Measurements from ENCODE around the gene PPL. TPM values are rescaled to one million over a fixed set of nuclear protein-coding genes. Genes with fewer than 3 reads are reported as not detected.

PPL gene
- total RNA-seq, 6 experiments from 2014 or later: 6.9 to 23.8 (median 14.4) TPM

DNA sequence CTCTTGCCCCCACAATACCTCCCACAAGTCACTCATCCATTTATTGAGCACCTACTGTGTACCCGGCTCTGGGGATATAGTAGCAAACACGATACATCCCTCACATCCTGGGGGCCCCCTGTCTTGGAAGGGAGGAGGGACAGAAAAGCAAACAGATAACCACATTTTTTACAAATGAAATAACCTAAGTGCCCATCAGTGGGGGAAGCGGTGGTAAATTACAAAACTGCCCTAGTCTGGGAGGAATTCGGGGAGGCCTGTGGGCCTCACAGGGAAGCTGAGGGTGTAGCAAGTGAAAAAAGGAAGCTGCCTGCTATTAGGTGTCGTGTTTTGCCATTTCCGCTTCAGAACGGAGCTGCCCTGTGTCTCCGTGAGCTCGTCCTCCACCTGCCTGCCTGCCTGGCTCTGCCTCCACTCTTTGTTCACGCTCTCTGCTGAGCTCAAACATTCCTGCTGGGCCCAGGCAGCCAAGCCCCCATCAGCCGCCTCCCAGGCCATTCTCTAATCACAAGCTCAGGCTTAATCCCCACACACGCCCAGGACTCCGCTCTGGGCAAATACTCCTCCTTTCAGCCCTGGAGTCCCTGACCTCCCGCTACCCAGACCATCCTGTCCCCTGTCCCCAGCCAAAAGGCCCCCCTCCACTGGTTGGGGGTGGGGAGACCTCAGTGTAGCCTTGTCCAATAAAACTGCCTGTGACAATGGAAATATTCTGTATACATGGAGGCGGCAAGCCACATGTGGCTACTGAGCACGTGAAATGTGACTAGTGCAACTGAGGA lies 11.0 kb upstream of the PPL start:
- no peak for DNase-seq
- intact Hi-C loops (cut with DNase I): loop anchor here in 1 of 2 donors (5.0 kb wide), 1 partner anchor 251 kb away; no protein-coding TSS in a partner anchor
- WGBS (ENCODE audit: insufficient coverage, low coverage, low lambda C conversion rate, missing lambda C conversion rate): 63% methylated on average over 10 of the region's 16 CpGs

DNA sequence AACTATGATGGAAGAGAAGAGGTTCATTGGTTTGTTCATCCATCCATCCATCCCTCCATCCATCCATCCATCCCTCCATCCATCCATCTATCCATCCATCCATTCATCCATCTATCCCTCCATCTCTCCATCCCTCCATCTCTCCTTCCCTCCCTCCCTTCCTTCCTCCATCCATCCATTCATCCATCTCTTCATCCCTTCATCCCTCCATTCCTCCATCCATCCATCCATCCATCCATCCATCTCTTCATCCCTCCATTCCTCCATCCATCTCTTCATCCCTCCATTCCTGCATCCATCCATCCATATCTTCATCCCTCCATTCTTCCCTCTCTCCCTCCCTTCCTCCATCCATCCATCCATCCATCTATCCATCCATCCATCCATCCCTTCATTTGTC lies 10.0 kb upstream of the PPL start:
- DNase-seq (no peak), ATAC-seq (no peak)
- Histone ChIP-seq H3K36me3 (no peaks in the 10 kb centered on the region), H3K9me3 (no peaks in the 10 kb centered on the region), H3K27ac (no peak overlapping the region), H3K4me3 (no peak overlapping the region), H3K27me3 (no peaks in the 10 kb centered on the region), H3K4me1 (peaks cover 0 to 13% (median 0%) of the 10 kb centered on the region in 4 donors)
- intact Hi-C loops (cut with DNase I): loop anchor here in 1 of 2 donors (5.0 kb wide), 1 partner anchor 250 kb away; no protein-coding TSS in a partner anchor
- TF ChIP-seq, protein P1, sequence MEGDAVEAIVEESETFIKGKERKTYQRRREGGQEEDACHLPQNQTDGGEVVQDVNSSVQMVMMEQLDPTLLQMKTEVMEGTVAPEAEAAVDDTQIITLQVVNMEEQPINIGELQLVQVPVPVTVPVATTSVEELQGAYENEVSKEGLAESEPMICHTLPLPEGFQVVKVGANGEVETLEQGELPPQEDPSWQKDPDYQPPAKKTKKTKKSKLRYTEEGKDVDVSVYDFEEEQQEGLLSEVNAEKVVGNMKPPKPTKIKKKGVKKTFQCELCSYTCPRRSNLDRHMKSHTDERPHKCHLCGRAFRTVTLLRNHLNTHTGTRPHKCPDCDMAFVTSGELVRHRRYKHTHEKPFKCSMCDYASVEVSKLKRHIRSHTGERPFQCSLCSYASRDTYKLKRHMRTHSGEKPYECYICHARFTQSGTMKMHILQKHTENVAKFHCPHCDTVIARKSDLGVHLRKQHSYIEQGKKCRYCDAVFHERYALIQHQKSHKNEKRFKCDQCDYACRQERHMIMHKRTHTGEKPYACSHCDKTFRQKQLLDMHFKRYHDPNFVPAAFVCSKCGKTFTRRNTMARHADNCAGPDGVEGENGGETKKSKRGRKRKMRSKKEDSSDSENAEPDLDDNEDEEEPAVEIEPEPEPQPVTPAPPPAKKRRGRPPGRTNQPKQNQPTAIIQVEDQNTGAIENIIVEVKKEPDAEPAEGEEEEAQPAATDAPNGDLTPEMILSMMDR (IDR thresholded peaks at IDR 0.05): no peak
- TF ChIP-seq POLR2A (IDR thresholded peaks at IDR 0.05): no peak

More for the DNA sequence above, 11.0 kb upstream of the PPL start:
- ATAC-seq: no peak
- no peak overlapping the region for H3K4me3 ChIP-seq
- TF ChIP-seq, protein P1 (IDR thresholded peaks at IDR 0.05): no peak
- TF ChIP-seq POLR2A (IDR thresholded peaks at IDR 0.05): no peak
- no peaks in the 10 kb centered on the region for H3K9me3 ChIP-seq
- H3K36me3 ChIP-seq: no peaks in the 10 kb centered on the region
- no peak overlapping the region for H3K27ac ChIP-seq
- peaks cover 0 to 13% (median 0%) of the 10 kb centered on the region in 4 donors for H3K4me1 ChIP-seq
- H3K27me3 ChIP-seq: no peaks in the 10 kb centered on the region

DNA sequence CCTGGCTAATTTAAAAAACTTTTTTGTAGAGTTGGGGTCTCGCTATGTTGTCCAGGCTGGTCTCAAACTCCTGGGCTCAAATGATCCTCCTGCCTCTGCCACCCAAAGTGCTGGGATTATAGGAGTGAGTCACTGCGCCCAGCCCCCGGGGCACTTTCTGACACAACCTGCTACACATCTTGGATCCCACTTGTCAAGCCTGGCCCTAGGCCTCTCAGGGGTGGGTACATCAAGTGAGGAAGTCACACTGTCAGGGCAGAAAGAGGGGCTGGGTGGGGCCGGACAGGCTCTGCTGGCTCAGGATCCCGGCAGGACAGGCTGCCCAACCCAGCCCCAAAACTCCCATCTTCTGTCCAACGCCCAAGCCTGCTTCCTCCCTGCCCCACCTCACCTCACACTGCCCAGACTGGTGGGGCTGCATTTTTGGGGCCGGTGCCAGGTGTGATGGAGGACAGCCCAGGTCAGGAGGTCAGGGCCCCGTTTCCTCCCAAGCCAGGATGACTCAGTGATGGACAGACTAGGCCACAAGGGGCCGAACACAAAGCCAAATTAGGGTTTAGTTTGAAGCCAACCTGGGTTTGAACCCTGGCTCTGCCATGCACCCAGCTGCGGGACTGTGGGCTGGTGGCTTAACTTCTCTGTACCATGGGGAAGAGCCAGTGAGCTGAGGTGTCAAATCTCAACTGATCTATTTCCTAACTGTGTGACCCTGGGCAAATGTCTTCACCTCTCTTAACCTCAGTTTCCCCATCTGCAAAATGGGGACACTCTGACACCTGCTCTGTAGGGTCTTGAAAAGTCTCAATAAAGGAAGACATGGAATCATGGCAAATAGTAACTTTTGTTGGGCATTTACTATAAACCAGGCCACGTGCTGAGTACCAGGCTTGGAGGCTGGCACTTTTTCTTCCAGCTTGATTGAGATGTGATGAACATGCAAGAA lies 8.9 kb upstream of the PPL start:
- no peak overlapping the region for H3K27ac ChIP-seq
- H3K4me3 ChIP-seq: no peak overlapping the region
- H3K27me3 ChIP-seq: no peaks in the 10 kb centered on the region
- no peaks in the 10 kb centered on the region for H3K36me3 ChIP-seq
- TF ChIP-seq, protein P1 (IDR thresholded peaks at IDR 0.05): no peak
- no peak for TF ChIP-seq POLR2A (IDR thresholded peaks at IDR 0.05)
- H3K4me1 ChIP-seq: peaks cover 0 to 13% (median 0%) of the 10 kb centered on the region in 4 donors
- peak in 1 of 4 donors; percentile 6 for ATAC-seq
- no peaks in the 10 kb centered on the region for H3K9me3 ChIP-seq
- intact Hi-C loops (cut with DNase I): loop anchor here in 1 of 2 donors (5.0 kb wide), 1 partner anchor 249 kb away; no protein-coding TSS in a partner anchor
- peak in 1 of 3 donors; percentile 38 for DNase-seq
- WGBS (ENCODE audit: insufficient coverage, low coverage, low lambda C conversion rate, missing lambda C conversion rate): 63% methylated on average over 3 of the region's 11 CpGs

DNA sequence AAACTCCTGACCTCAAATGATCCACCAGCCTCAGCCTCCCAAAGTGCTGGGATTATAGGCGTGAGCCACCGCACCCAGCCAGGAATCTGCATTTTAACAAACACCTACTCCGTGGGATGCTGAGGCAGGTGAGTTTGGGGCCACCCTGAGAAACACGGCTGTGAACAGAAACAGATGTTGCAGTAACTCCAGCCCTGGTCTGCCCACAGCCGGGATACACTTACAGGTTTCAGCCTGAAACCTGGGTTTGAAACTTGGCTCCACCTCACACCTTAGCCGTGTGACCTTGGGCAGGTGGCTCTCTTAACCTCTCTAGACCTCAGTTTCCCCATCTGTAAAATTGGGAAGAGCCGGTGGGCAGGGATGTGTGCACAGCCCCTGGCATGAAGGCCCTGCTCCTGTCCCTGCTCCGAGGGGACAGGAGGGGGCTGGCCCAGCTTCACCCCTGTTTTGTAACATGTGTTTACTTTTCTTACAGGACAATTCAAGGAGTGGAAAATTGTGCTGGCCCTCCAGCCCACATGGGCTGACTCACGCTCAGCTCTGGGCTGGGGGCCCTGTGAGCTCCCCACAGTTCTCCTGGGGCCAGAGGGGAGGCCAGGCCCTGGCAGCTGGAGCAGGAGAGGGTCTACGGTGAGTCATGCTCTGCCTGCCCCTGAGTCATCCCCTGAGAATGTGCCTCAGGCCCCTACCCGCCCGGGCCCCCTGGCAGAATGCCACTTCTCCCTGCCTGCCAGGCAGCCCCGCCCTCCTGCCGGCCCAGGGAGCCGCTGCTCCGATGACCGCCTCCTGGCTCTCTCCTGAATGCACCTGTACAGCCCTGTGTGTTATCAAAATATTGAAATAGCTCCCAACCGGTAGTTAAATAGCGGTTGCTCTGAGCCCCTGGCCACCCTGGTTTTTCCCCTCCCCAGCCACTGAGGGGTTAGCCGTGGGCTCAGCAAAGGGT lies 7.7 kb upstream of the PPL start:
- Histone ChIP-seq H3K4me1 (peaks cover 0 to 13% (median 0%) of the 10 kb centered on the region in 4 donors), H3K27ac (no peak overlapping the region), H3K36me3 (no peaks in the 10 kb centered on the region), H3K27me3 (no peaks in the 10 kb centered on the region), H3K9me3 (no peaks in the 10 kb centered on the region), H3K4me3 (no peak overlapping the region)
- 17% methylated on average over 7 of the region's 20 CpGs for WGBS (ENCODE audit: insufficient coverage, low coverage, low lambda C conversion rate, missing lambda C conversion rate)
- DNase-seq: peak; percentile 66 to 90 (median 73)
- TF ChIP-seq, protein P1 (IDR thresholded peaks at IDR 0.05): no peak
- TF ChIP-seq POLR2A (IDR thresholded peaks at IDR 0.05): no peak
- intact Hi-C loops (cut with DNase I): loop anchor here in 1 of 2 donors (5.0 kb wide), 1 partner anchor 247 kb away; no protein-coding TSS in a partner anchor
- ATAC-seq: peak; percentile 84 to 91 (median 90)

Data from right lobe of liver (tissue), 6 donors.